HepG2 (cell line): ENCODE data around the gene RAP1GAP2. TPM values are rescaled to one million over a fixed set of nuclear protein-coding genes. Genes with fewer than 3 reads are reported as not detected.

Experiments
- ATAC-seq: fragments of 200-7000 bp; cut with Tn5 transposase; 3 replicates; pipeline ENCODE4 v1.9.1; 2020; ENCODE audit warnings: mild to moderate bottlenecking, moderate library complexity
- BruUV-seq: library from RNA; stranded (reverse); fragments of 400-500 nt; replicated peaks from 2 replicates; lab custom pipeline; 2021; lab: Mats Ljungman, UMichigan
- CTCF ChIA-PET: fragments of 300-600 bp; formaldehyde crosslinking; extraction: SDS; loops from one replicate; lab custom pipeline; 2021; ENCODE audit warnings: low total read pairs, inconsistent platforms, low intra/inter-chr PET ratio; lab: Yijun Ruan, JAX
- POLR2A ChIA-PET: fragments of 350-600 bp; sonication (Branson Sonifier 250); formaldehyde crosslinking; loops from one replicate; lab custom pipeline; 2020; ENCODE audit warnings: antibody characterized with exemption, inconsistent platforms; lab: Yijun Ruan, JAX
- DNase-seq: peaks from one replicate; pipeline ENCODE4 v3.0.0-alpha.2; 2015; ENCODE audit warnings: low spot score
- FAIRE-seq: peaks from 3 replicates; lab custom pipeline; 2011; peaks lifted over from hg19 to GRCh38; lab: Jason Lieb, UNC
- H2AFZ ChIP-seq: one replicate; pipeline ENCODE4 v1.6.1; 2011; ENCODE audit warnings: low read length, inconsistent platforms
- H3K27ac ChIP-seq: fragments of 300-600 bp; 3 replicates; pipeline ENCODE4 v1.8.0; 2011; ENCODE audit warnings: mixed run types, mild to moderate bottlenecking, mixed read lengths, low read length, inconsistent platforms; ENCODE audit not compliant: insufficient read depth; ENCODE audit errors: extremely low read length
- H3K27me3 ChIP-seq, 2 experiments: fragments of 200-600 bp in 1 of 2; 2 replicates in 1 of 2; 3 replicates in 1 of 2; pipeline versions ENCODE4 v1.6.0 to v1.8.0; 2011; ENCODE audit warnings: low read length in 2 of 2, mild to moderate bottlenecking in 2 of 2, moderate library complexity in 2 of 2, inconsistent platforms in 1 of 2; ENCODE audit not compliant: insufficient read depth in 2 of 2, control insufficient read depth in 1 of 2
- H3K36me3 ChIP-seq, 2 experiments: fragments of 200-600 bp in 1 of 2; replicated peaks in 1 of 2; 2 replicates in 1 of 2; 3 replicates in 1 of 2; pipeline versions ENCODE4 v1.5.1 to v1.8.0; 2011; ENCODE audit warnings: low read length in 2 of 2, inconsistent platforms in 1 of 2; ENCODE audit not compliant: insufficient read depth in 2 of 2, control insufficient read depth in 1 of 2
- H3K4me1 ChIP-seq: 2 replicates; pipeline ENCODE4 v1.5.1; 2012; ENCODE audit warnings: low read length, inconsistent platforms; ENCODE audit not compliant: insufficient read depth
- H3K4me2 ChIP-seq: 2 replicates; pipeline ENCODE4 v1.6.0; 2011; ENCODE audit warnings: low read depth, low read length, inconsistent platforms
- H3K4me3 ChIP-seq, 3 experiments: fragments of 200-600 bp in 1 of 3; sonication (generic), shearing (Covaris generic) in 1 of 3; replicated peaks in 1 of 3; 2 replicates each; pipeline ENCODE4 v1.5.1; 2011 to 2016; ENCODE audit warnings: low read length in 3 of 3, inconsistent platforms in 2 of 3, low read depth in 2 of 3, mild to moderate bottlenecking in 2 of 3, control low read depth in 1 of 3, mixed read lengths in 1 of 3; ENCODE audit not compliant: insufficient read depth in 1 of 3
- H3K79me2 ChIP-seq: one replicate; pipeline ENCODE4 v1.6.1; 2011; ENCODE audit warnings: low read length, inconsistent platforms; ENCODE audit not compliant: insufficient read depth
- H3K9ac ChIP-seq: 2 replicates; pipeline ENCODE4 v1.6.0; 2011; ENCODE audit warnings: mild to moderate bottlenecking, low read depth, low read length, inconsistent platforms; ENCODE audit not compliant: insufficient read depth
- H3K9me3 ChIP-seq: 2 replicates; pipeline ENCODE4 v1.5.1; 2012; ENCODE audit warnings: mild to moderate bottlenecking, low read length
- H4K20me1 ChIP-seq: 2 replicates; pipeline ENCODE4 v1.6.0; 2011; ENCODE audit warnings: inconsistent platforms, mild to moderate bottlenecking, low read length, moderate library complexity; ENCODE audit not compliant: insufficient read depth
- AHR ChIP-seq: IDR thresholded peaks from 2 replicates; pipeline ENCODE4 v1.6.1; 2018; ENCODE audit warnings: missing genetic modification reagents, missing compliant biosample characterization
- HMG20A ChIP-seq: IDR thresholded peaks from 2 replicates; pipeline ENCODE4 v1.6.1; 2016; ENCODE audit warnings: borderline replicate concordance
- KLF6 ChIP-seq: IDR thresholded peaks from 2 replicates; pipeline ENCODE4 v1.8.0; 2016; ENCODE audit warnings: missing biosample characterization, missing genetic modification reagents
- MAFF ChIP-seq: IDR thresholded peaks from 2 replicates; pipeline ENCODE4 v1.6.1; 2011; ENCODE audit warnings: low read depth, low read length, improper control_type of control experiment
- MAFK ChIP-seq, 2 experiments: IDR thresholded peaks in 1 of 2; conservative IDR thresholded peaks in 1 of 2; 2 replicates each; pipeline ENCODE4 v1.6.1; 2011; ENCODE audit warnings: improper control_type of control experiment in 2 of 2, low read length in 2 of 2
- PITX1 ChIP-seq: sonication (generic); formaldehyde crosslinking; IDR thresholded peaks from 2 replicates; pipeline ENCODE4 v1.5.1; 2020; ENCODE audit warnings: mild to moderate bottlenecking, missing genetic modification reagents
- SP2 ChIP-seq: sonication (generic); formaldehyde crosslinking; IDR thresholded peaks from 2 replicates; pipeline ENCODE4 v1.5.1; 2020; ENCODE audit warnings: mild to moderate bottlenecking, missing genetic modification reagents
- SRSF9 ChIP-seq: fragments of 200-400 bp; formaldehyde crosslinking; IDR thresholded peaks from 2 replicates; pipeline ENCODE4 v1.6.1; 2018; ENCODE audit warnings: borderline replicate concordance, mild to moderate bottlenecking, low read depth, low read length; ENCODE audit not compliant: insufficient read depth, poor library complexity, severe bottlenecking
- ZBED4 ChIP-seq: sonication (generic); formaldehyde crosslinking; IDR thresholded peaks from 2 replicates; pipeline ENCODE4 v1.4.0; 2020; ENCODE audit warnings: missing genetic modification reagents, borderline replicate concordance
- ZNF83 ChIP-seq: sonication (generic); formaldehyde crosslinking; IDR thresholded peaks from 2 replicates; pipeline ENCODE4 v1.4.0; 2020; ENCODE audit warnings: missing genetic modification reagents, mild to moderate bottlenecking, borderline replicate concordance
- ZNF878 ChIP-seq: sonication (generic); formaldehyde crosslinking; IDR thresholded peaks from 2 replicates; pipeline ENCODE4 v1.8.1; 2023; ENCODE audit warnings: mild to moderate bottlenecking, missing genetic modification reagents, moderate library complexity
- WGBS: methylation state at CpG from one replicate; pipeline ENCODE4 v1.1.6; 2017; ENCODE audit warnings: low lambda C conversion rate; 5-methylcytosine and 5-hydroxymethylcytosine counted together
- in situ Hi-C: cut with HindIII; loops from 2 replicates; pipeline ENCODE4 v1.10.0; 2017; ENCODE audit warnings: low pct_unique_long_range_greater_than_20kb; ENCODE audit not compliant: extremely low pct_ligation_motif_present
- intact Hi-C: fragments of 100-400 bp; cut with micrococcal nuclease; formaldehyde crosslinking; loops from one replicate; pipeline ENCODE4 v1.10.0; 2022; ENCODE audit not compliant: unreplicated experiment
- polyA plus RNA-seq, 8 experiments: library from polyadenylated mRNA; depleted of rRNA in 3 of 8; stranded (reverse) in 7 of 8; unstranded in 1 of 8; fragments of >200 nt; fragmentation: Illumina TruSeq in 4 of 8; extraction: Trizol in 4 of 8; gene quantifications; 2 replicates each; pipeline versions ENCODE4 v1.2.1 to v1.2.3, GENCODE V29; 2011 to 2016; ENCODE audit warnings: low read depth in 4 of 8, missing spikeins in 1 of 8, mixed read lengths in 1 of 8; ENCODE audit not compliant: insufficient read depth in 1 of 8
- total RNA-seq, 5 experiments: library from RNA; depleted of rRNA; stranded (reverse); fragments of >200 nt; fragmentation: Illumina TruSeq; extraction: Trizol; gene quantifications; 2 replicates each; pipeline ENCODE4 v1.2.3, GENCODE V29; 2016; ENCODE audit warnings: low read depth in 1 of 5

Gene RAP1GAP2
- total and polyA plus RNA-seq, 2 of the 13 experiments (the other 11 are each of a cell fraction or from before 2014, with no cell fraction given) = 10.9 to 12.0 TPM

DNA sequence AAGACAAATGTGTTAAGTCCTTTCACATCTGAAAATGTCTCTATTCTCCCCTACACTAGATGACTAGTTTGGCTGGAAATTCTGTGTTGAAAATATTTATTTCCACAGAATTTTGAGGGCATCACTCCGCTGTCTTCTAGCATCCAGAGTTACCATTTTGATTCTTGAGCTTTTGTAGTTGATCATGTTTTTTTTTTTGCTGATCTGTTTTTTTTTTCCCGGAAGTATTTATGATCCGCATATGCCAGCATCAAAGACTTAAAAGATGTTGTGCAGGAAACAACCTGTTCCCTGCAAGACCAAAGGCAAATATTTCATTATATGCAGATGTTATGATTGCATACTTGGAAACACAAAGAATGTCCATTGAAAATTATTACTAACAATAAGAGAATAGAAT lies 250.5 kb downstream of the RAP1GAP2 start:
- Histone ChIP-seq H3K27ac (no peak overlapping the region), H3K9ac (no peak overlapping the region), H2AFZ (no peak overlapping the region), H4K20me1 (no peaks in the 10 kb centered on the region), H3K79me2 (no peaks in the 10 kb centered on the region), H3K9me3 (peaks cover 12% of the 10 kb centered on the region), H3K4me1 (0 out of 2 replicates have a peak, but pooled peaks cover 12% of the 10 kb centered on the region), H3K27me3 (no peaks in the 10 kb centered on the region), H3K4me3 (no peak overlapping the region), H3K36me3 (no peaks in the 10 kb centered on the region), H3K4me2 (no peak overlapping the region)
- ATAC-seq = no peak
- CTCF ChIA-PET = no interaction called here
- no peak for FAIRE-seq
- 47% methylated on average over 3 of the region's 3 CpGs for WGBS
- intact Hi-C loops = no loop called here
- POLR2A ChIA-PET = interaction anchor here (0.7 kb wide), 1 partner anchor 1438 kb away, joined by 4 read pairs; no protein-coding TSS in a partner anchor
- TF ChIP-seq KLF6 (CRISPR knock-in tag) (no peak), MAFK (conservative IDR thresholded peaks at IDR 0.05 in 1 of 2, IDR thresholded peaks at IDR 0.05 in 1 of 2; ENCODE audit: low read length in 2 of 2) (peak; percentile 54 to 78), AHR (CRISPR knock-in tag) (no peak), PITX1 (CRISPR knock-in tag) (no peak), MAFF (peak; percentile 58)
- BruUV-seq = no TSS peak
- DNase-seq = no peak
- in situ Hi-C loops = loop anchor here (10.0 kb wide), 1 partner anchor 618 kb away; the partner anchor contains the start of genes EMC6 and TAX1BP3

DNA sequence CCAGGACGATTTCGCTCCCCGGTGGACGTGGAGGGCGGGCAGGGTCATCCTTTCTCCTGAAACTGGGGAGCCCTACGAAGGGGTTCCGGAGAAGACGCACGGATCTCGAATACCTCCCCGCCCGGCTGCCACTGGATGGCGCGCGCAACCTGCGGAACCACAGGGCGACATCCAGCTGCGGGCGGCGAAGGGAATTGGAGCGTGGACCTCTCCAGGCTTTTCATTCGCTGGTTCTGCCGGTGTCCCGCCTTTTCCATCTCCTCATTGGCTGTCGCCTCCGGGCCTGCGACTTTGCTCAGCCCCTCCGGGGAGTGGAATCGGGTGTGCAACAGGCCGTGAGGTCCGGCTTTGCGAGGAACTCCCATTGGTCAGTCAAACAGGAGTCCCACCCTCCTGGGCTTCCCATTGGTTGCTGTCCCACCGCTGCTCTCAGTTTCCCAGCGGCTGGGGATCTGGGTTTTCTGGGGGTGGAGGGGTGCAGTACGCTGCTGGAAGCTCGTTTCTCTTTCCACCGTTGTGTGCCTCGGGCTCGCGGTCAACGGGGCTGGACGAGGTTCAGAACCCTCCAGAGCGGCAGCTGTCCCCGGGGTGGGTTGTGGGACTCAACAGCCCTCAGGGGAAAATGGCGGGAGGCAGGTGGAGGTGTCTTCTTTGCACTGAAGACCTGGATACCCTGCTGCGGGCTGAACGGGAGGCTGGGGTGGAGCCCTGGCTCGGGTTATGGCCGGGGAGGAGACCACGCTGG lies 252.7 kb downstream of the RAP1GAP2 start:
- intact Hi-C loops (no loop called here), in situ Hi-C loops (loop anchor here (10.0 kb wide), 1 partner anchor 616 kb away; the partner anchor contains the start of genes EMC6 and TAX1BP3)
- H3K36me3 ChIP-seq = no peaks in the 10 kb centered on the region
- peak; percentile 84 for FAIRE-seq
- peak overlapping the region; percentile 44 for H3K9ac ChIP-seq
- ChIA-PET CTCF (interaction anchor here (1.2 kb wide), 1 partner anchor 599 kb away, joined by 6 read pairs; no protein-coding TSS in a partner anchor), POLR2A (interaction anchor here (1.0 to 1.5 kb wide), 3 partner anchors 587 to 674 kb away, joined by 3 to 6 read pairs (median 3); partner anchors contain the start of genes CTNS, HASPIN and SHPK)
- no peaks in the 10 kb centered on the region for H3K79me2 ChIP-seq
- H3K27ac ChIP-seq = no peak overlapping the region
- 7% methylated on average over 3 of the region's 50 CpGs for WGBS
- no peaks in the 10 kb centered on the region for H4K20me1 ChIP-seq
- H3K4me2 ChIP-seq = peak overlapping the region; percentile 83
- ATAC-seq = peak; percentile 99
- H3K4me3 ChIP-seq = peak overlapping the region; percentile 53 to 77 (median 58)
- peaks cover 4% of the 10 kb centered on the region; the same call in 1 of the 2 replicates for H3K9me3 ChIP-seq
- peak overlapping the region; percentile 62 for H2AFZ ChIP-seq
- H3K27me3 ChIP-seq = no peaks in the 10 kb centered on the region
- BruUV-seq = no TSS peak
- 0 out of 2 replicates have a peak, but pooled peaks cover 12% of the 10 kb centered on the region for H3K4me1 ChIP-seq
- DNase-seq = peak; percentile 93
- TF ChIP-seq ZNF83 (CRISPR knock-in tag) (no peak), HMG20A (CRISPR knock-in tag) (no peak), SRSF9 (no peak), SP2 (peak; percentile 97), ZNF878 (CRISPR knock-in tag) (no peak), ZBED4 (no peak)
